ENCODE data around the gene CRIP3. TPM values are rescaled to one million over a fixed set of nuclear protein-coding genes. Genes with fewer than 3 reads are reported as not detected.

CRIP3 gene
- total RNA-seq, 1 experiment from 2014 or later: not detected

DNA sequence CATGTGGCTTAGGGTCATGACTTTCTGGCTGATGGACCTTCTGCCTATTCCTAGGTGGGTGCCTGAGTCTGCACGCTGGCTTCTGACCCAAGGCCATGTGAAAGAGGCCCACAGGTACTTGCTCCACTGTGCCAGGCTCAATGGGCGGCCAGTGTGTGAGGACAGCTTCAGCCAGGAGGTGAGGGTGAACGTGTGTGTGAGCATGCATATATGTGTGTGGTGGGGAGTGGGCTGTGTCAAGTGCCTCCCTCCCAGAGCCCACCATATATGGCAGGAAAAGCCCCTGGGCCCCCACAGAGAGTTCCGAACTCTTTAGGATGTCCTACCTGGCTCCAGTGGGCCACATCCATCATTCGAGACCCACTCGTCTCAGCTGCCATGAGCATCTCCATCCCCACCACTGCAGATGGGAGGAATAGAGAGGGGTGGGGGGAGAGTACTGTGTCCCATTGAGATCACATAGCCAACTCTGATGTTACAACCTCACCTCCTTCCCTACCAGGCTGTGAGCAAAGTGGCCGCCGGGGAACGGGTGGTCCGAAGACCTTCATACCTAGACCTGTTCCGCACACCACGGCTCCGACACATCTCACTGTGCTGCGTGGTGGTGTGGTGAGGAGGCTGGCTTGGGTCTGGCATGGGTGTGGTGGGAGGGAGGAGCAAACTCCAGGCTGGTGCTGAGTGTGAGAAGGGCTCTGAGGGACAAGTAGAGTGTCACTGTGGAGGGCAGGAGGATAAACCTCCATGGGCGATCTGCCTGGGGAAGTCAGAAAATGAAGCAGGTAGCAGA lies 7.3 kb downstream of the CRIP3 start:
- no peaks in the 10 kb centered on the region for H3K27me3 Mint-ChIP-seq (ENCODE audit: insufficient read depth, unreplicated experiment)
- H3K4me1 ChIP-seq: no peaks in the 10 kb centered on the region
- TF ChIP-seq, protein P1, sequence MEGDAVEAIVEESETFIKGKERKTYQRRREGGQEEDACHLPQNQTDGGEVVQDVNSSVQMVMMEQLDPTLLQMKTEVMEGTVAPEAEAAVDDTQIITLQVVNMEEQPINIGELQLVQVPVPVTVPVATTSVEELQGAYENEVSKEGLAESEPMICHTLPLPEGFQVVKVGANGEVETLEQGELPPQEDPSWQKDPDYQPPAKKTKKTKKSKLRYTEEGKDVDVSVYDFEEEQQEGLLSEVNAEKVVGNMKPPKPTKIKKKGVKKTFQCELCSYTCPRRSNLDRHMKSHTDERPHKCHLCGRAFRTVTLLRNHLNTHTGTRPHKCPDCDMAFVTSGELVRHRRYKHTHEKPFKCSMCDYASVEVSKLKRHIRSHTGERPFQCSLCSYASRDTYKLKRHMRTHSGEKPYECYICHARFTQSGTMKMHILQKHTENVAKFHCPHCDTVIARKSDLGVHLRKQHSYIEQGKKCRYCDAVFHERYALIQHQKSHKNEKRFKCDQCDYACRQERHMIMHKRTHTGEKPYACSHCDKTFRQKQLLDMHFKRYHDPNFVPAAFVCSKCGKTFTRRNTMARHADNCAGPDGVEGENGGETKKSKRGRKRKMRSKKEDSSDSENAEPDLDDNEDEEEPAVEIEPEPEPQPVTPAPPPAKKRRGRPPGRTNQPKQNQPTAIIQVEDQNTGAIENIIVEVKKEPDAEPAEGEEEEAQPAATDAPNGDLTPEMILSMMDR (IDR thresholded peaks at IDR 0.05; ENCODE audit: insufficient read depth in 1 of 2, low read depth in 1 of 2, low read length in 1 of 2, severe bottlenecking in 1 of 2, unreplicated experiment in 1 of 2): no peak
- no TSS peak for BruUV-seq (replicated peaks)
- no peak overlapping the region for H3K4me3 Mint-ChIP-seq (ENCODE audit: unreplicated experiment)
- H3K36me3 Mint-ChIP-seq (ENCODE audit: insufficient read depth, unreplicated experiment): no peaks in the 10 kb centered on the region
- no peak overlapping the region for H3K27ac Mint-ChIP-seq (ENCODE audit: unreplicated experiment)
- no peak for DNase-seq
- H3K4me3 ChIP-seq (ENCODE audit: low read depth, low read length): no peak overlapping the region
- no peaks in the 10 kb centered on the region for H3K4me1 Mint-ChIP-seq (ENCODE audit: low read depth, unreplicated experiment)
- H3K9me3 ChIP-seq: no peaks in the 10 kb centered on the region
- ChIA-PET POLR2A (no interaction called here), CTCF (no interaction called here)
- no peaks in the 10 kb centered on the region for H3K27me3 ChIP-seq (replicated peaks; ENCODE audit: control insufficient read depth, insufficient read depth, low read length)
- H3K36me3 ChIP-seq (ENCODE audit: control insufficient read depth, insufficient read depth, low read length): no peaks in the 10 kb centered on the region
- no peaks in the 10 kb centered on the region for H3K9me3 Mint-ChIP-seq (ENCODE audit: unreplicated experiment)
- intact Hi-C loops (cut with micrococcal nuclease; ENCODE audit: unreplicated experiment): no loop called here

DNA sequence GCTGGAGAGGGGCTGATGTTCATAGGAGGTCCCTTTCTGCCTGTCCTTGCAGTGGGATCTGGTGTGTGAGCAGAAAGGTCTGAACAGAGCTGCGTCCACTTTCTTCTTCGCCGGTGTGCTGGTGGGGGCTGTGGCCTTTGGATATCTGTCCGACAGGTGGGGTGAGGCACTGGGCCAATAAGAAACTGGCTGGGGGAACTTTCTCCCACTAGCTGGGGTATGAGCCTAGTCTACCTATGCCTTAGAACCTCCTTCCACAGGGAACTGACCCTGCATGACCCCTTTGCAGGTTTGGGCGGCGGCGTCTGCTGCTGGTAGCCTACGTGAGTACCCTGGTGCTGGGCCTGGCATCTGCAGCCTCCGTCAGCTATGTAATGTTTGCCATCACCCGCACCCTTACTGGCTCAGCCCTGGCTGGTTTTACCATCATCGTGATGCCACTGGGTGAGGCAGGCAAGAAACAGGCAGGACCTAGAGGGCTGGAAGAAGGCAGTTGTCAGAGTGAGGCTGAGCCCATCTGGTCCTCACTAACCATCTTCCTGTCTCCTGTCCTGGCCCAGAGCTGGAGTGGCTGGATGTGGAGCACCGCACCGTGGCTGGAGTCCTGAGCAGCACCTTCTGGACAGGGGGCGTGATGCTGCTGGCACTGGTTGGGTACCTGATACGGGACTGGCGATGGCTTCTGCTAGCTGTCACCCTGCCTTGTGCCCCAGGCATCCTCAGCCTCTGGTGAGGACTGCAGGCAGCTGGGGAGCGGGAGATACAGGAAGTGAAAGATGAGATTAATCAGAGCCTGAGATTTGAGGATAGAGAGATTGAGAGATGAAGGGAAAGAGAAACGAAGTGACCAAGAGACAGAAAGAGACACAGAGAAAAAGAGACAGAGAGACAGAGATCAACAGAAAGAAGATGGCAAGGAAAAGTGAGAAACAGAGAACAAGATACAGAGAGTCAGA lies 9.0 kb downstream of the CRIP3 start:
- Mint-ChIP-seq H3K27ac (ENCODE audit: unreplicated experiment) (no peak overlapping the region), H3K9me3 (ENCODE audit: unreplicated experiment) (no peaks in the 10 kb centered on the region), H3K4me1 (ENCODE audit: low read depth, unreplicated experiment) (no peaks in the 10 kb centered on the region), H3K4me3 (ENCODE audit: unreplicated experiment) (no peak overlapping the region), H3K36me3 (ENCODE audit: insufficient read depth, unreplicated experiment) (no peaks in the 10 kb centered on the region), H3K27me3 (ENCODE audit: insufficient read depth, unreplicated experiment) (no peaks in the 10 kb centered on the region)
- Histone ChIP-seq H3K27me3 (replicated peaks; ENCODE audit: control insufficient read depth, insufficient read depth, low read length) (no peaks in the 10 kb centered on the region), H3K9me3 (no peaks in the 10 kb centered on the region), H3K36me3 (ENCODE audit: control insufficient read depth, insufficient read depth, low read length) (no peaks in the 10 kb centered on the region), H3K4me1 (no peaks in the 10 kb centered on the region), H3K4me3 (ENCODE audit: low read depth, low read length) (no peak overlapping the region)
- intact Hi-C loops (cut with micrococcal nuclease; ENCODE audit: unreplicated experiment): no loop called here
- POLR2A ChIA-PET: no interaction called here
- TF ChIP-seq, protein P1 (IDR thresholded peaks at IDR 0.05; ENCODE audit: insufficient read depth in 1 of 2, low read depth in 1 of 2, low read length in 1 of 2, severe bottlenecking in 1 of 2, unreplicated experiment in 1 of 2): no peak
- no peak for DNase-seq
- CTCF ChIA-PET: no interaction called here
- no TSS peak for BruUV-seq (replicated peaks)

DNA sequence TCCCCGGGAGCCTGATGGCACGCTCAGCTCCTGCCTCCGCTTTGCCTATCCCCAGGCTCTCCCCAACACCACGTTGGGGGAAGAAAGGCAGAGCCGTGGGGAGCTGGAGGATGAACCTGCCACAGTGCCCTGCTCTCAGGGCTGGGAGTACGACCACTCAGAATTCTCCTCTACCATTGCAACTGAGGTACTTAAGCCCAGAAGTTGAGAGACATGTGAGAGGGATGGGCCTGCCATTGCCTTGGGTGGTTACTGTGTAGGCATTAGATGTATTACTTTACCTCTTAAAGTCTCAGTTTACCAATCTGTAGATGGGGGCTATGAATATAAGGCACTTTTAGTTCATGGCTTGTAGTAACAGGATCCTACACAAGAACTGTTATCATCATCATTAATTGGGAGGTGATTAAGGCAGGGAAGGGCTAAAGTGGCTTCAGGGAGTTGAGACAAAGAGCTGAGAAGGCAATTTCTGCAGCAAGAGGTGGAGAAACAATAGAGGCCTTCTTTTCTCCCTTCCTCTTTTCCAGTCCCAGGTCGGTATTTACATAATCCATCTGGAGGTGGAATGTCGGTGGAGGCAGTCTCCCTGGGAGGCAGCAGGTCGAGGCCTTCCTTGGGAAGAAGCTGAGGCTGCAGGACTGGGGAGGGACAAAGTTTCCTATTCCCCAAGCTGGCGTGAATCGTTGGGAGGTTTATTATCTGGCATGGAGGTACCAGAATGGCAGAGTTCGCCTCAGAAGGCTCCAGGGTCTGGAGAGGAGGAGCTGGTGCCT lies 9.9 kb downstream of the CRIP3 start:
- ChIA-PET CTCF (no interaction called here), POLR2A (interaction anchor here (0.7 kb wide), 1 partner anchor 19 kb away, joined by 7 read pairs; no protein-coding TSS in a partner anchor)
- no peaks in the 10 kb centered on the region for H3K9me3 Mint-ChIP-seq (ENCODE audit: unreplicated experiment)
- DNase-seq: no peak
- H3K4me1 Mint-ChIP-seq (ENCODE audit: low read depth, unreplicated experiment): no peaks in the 10 kb centered on the region
- TF ChIP-seq, protein P1 (IDR thresholded peaks at IDR 0.05; ENCODE audit: insufficient read depth in 1 of 2, low read depth in 1 of 2, low read length in 1 of 2, severe bottlenecking in 1 of 2, unreplicated experiment in 1 of 2): no peak
- no peaks in the 10 kb centered on the region for H3K27me3 ChIP-seq (replicated peaks; ENCODE audit: control insufficient read depth, insufficient read depth, low read length)
- no peaks in the 10 kb centered on the region for H3K27me3 Mint-ChIP-seq (ENCODE audit: insufficient read depth, unreplicated experiment)
- no peaks in the 10 kb centered on the region for H3K4me1 ChIP-seq
- H3K4me3 ChIP-seq (ENCODE audit: low read depth, low read length): no peak overlapping the region
- H3K36me3 ChIP-seq (ENCODE audit: control insufficient read depth, insufficient read depth, low read length): no peaks in the 10 kb centered on the region
- H3K4me3 Mint-ChIP-seq (ENCODE audit: unreplicated experiment): no peak overlapping the region
- H3K9me3 ChIP-seq: no peaks in the 10 kb centered on the region
- intact Hi-C loops (cut with micrococcal nuclease; ENCODE audit: unreplicated experiment): no loop called here
- BruUV-seq (replicated peaks): no TSS peak
- no peaks in the 10 kb centered on the region for H3K36me3 Mint-ChIP-seq (ENCODE audit: insufficient read depth, unreplicated experiment)
- H3K27ac Mint-ChIP-seq (ENCODE audit: unreplicated experiment): no peak overlapping the region

All from Caco-2 (cell line).